Stomach (tissue), 4 donors: ENCODE data around the gene AMBP.

Experiments
- CTCF ChIP-seq, 7 experiments: fragments of 450-650 bp in 4 of 7; fragments of 200-600 bp in 3 of 7; sonication (generic) in 3 of 7; IDR thresholded peaks; one replicate each; pipeline ENCODE4 v1.5.1; 2016 to 2019; ENCODE audit warnings: antibody characterized with exemption in 7 of 7, control low read depth in 2 of 7, mild to moderate bottlenecking in 1 of 7
- EP300 ChIP-seq: sonication (generic); formaldehyde crosslinking; IDR thresholded peaks from one replicate; pipeline ENCODE4 v1.6.1; 2017; ENCODE audit warnings: antibody characterized with exemption
- POLR2A ChIP-seq, 4 donors: fragments of 450-650 bp; IDR thresholded peaks; one replicate each; pipeline ENCODE4 v1.6.1; 2016; ENCODE audit warnings: antibody characterized with exemption in 4 of 4, control low read depth in 2 of 4, mild to moderate bottlenecking in 1 of 4, moderate library complexity in 1 of 4
- POLR2AphosphoS5 ChIP-seq, 3 donors: sonication (generic); formaldehyde crosslinking; IDR thresholded peaks; one replicate each; pipeline ENCODE4 v1.6.1; 2016; ENCODE audit warnings: antibody characterized with exemption in 3 of 3

- TF ChIP-seq CTCF (IDR thresholded peaks at IDR 0.05) = no peak
- no peak for TF ChIP-seq EP300
- no peak for TF ChIP-seq POLR2A (IDR thresholded peaks at IDR 0.05)
- no peak for TF ChIP-seq POLR2AphosphoS5 (IDR thresholded peaks at IDR 0.05)
Observed at GRCh38 chr9:114078021-114078780, at the start of gene AMBP.
